Transverse colon (tissue), 3 donors: ENCODE measurements around the gene CEP41.

ENCODE experiments used
- EP300 ChIP-seq: sonication (generic); formaldehyde crosslinking; IDR thresholded peaks from one replicate; pipeline ENCODE4 v1.6.1; 2017; ENCODE audit warnings: antibody characterized with exemption, low read depth
- TF ChIP-seq, protein P1 (sequence below), 5 experiments: fragments of 200-600 bp in 3 of 5; fragments of 450-650 bp in 2 of 5; sonication (generic) in 3 of 5; IDR thresholded peaks; 1 replicate in 2 of 5; 2 replicates in 3 of 5; pipeline ENCODE4 v1.5.1; 2016 to 2017; ENCODE audit warnings: antibody characterized with exemption in 5 of 5, inconsistent platforms in 3 of 5, mild to moderate bottlenecking in 2 of 5, moderate library complexity in 1 of 5

DNA sequence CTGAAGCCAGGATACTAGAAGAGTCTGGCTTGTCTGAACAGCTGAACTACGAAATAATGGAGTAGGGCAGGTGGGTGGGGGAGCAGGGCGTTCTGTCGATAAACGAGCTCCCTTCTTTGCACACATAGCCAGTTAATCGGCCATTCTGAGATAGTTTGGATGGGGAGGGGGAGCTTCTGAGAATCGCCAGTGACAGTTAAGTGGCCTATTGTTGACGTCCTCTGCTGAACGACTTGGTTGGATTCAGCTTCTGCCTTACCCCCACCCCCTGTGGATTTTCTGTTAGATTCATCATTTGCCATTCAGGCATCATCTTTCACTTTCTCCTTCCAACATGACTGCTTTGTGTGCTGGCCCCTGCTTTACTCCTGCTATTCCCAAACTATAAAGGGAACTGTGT lies 95.7 kb downstream of the CEP41 start:
- TF ChIP-seq, protein P1, sequence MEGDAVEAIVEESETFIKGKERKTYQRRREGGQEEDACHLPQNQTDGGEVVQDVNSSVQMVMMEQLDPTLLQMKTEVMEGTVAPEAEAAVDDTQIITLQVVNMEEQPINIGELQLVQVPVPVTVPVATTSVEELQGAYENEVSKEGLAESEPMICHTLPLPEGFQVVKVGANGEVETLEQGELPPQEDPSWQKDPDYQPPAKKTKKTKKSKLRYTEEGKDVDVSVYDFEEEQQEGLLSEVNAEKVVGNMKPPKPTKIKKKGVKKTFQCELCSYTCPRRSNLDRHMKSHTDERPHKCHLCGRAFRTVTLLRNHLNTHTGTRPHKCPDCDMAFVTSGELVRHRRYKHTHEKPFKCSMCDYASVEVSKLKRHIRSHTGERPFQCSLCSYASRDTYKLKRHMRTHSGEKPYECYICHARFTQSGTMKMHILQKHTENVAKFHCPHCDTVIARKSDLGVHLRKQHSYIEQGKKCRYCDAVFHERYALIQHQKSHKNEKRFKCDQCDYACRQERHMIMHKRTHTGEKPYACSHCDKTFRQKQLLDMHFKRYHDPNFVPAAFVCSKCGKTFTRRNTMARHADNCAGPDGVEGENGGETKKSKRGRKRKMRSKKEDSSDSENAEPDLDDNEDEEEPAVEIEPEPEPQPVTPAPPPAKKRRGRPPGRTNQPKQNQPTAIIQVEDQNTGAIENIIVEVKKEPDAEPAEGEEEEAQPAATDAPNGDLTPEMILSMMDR (IDR thresholded peaks at IDR 0.05) = no peak
- TF ChIP-seq EP300 = no peak
